Parathyroid adenoma (tissue), 2 donors: ENCODE results near the gene LINGO3.

ENCODE experiments used
- H2AFZ ChIP-seq: fragments of 300-600 bp; sonication (generic); one replicate; pipeline ENCODE4 v1.7.0; 2017; ENCODE audit warnings: antibody characterized with exemption, mild to moderate bottlenecking
- H3K27ac ChIP-seq: fragments of 300-600 bp; sonication (generic); one replicate; pipeline ENCODE4 v1.7.0; 2017
- H3K27me3 ChIP-seq: fragments of 300-600 bp; sonication (generic); one replicate; pipeline ENCODE4 v1.7.0; 2017; ENCODE audit warnings: low read length; ENCODE audit not compliant: control insufficient read depth, insufficient read depth
- H3K36me3 ChIP-seq: fragments of 300-600 bp; sonication (generic); one replicate; pipeline ENCODE4 v1.7.0; 2017; ENCODE audit warnings: low read length; ENCODE audit not compliant: control insufficient read depth, insufficient read depth
- H3K4me1 ChIP-seq: fragments of 300-600 bp; sonication (generic); one replicate; pipeline ENCODE4 v1.7.0; 2017; ENCODE audit warnings: control low read depth
- H3K4me2 ChIP-seq: fragments of 300-600 bp; sonication (generic); one replicate; pipeline ENCODE4 v1.7.0; 2017; ENCODE audit warnings: low read length
- H3K4me3 ChIP-seq: fragments of 300-600 bp; sonication (generic); one replicate; pipeline ENCODE4 v1.7.0; 2017; ENCODE audit warnings: low read depth, low read length
- H3K79me2 ChIP-seq: fragments of 300-600 bp; sonication (generic); one replicate; pipeline ENCODE4 v1.7.0; 2017; ENCODE audit warnings: control low read depth
- H3K9ac ChIP-seq: fragments of 300-600 bp; sonication (generic); one replicate; pipeline ENCODE4 v1.7.0; 2017; ENCODE audit warnings: mild to moderate bottlenecking
- H3K9me3 ChIP-seq: fragments of 300-600 bp; sonication (generic); one replicate; pipeline ENCODE4 v1.7.0; 2017; ENCODE audit warnings: low read length; ENCODE audit not compliant: control insufficient read depth
- CTCF ChIP-seq: fragments of 300-600 bp; sonication (generic); IDR thresholded peaks from one replicate; pipeline ENCODE4 v1.7.0; 2017; ENCODE audit warnings: antibody characterized with exemption, mild to moderate bottlenecking
- donor health status: primary hyperparathyroidism.

The LINGO3 gene

DNA sequence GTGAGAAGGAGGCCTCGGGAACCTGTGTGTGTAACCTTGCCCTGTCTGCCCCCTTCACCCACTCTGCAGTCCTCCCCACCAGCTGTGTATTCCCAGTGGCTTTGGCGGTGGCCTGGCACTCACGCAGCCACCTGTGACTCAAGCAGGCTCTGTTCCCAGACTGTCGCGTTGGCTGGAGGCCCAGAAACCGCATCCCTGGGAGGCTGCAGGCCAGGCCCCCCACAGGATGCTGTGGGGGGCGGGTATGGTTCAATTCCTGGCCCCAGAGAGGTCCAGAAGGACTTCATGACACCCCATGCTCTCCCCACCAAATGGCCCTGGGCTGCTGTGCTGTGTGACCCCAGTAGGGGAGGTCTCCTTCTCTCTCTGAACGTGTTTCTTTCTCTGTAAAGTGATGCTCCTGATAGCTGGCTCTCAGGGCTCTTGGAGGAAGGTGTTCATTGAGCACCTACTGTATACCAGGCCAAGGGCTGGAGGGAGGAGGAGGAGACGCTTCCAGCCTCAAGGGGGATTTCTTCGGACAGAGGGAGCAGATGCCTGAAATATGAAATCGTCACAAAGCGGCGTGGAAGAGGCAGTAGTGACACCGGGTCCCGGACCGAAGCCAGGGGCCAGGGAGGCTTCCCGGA is 1.9 kb upstream of the LINGO3 start:
- no peaks in the 10 kb centered on the region for H3K9me3 ChIP-seq

GRCh38 chr19:2307518-2308012 is 389 bp downstream of the LINGO3 start:
- Histone ChIP-seq H3K79me2 (no peaks in the 10 kb centered on the region), H3K4me2 (no peak overlapping the region), H2AFZ (no peak overlapping the region), H3K4me1 (no peaks in the 10 kb centered on the region), H3K27ac (no peak overlapping the region), H3K4me3 (no peak overlapping the region), H3K9ac (no peak overlapping the region), H3K27me3 (peaks cover 4% of the 10 kb centered on the region), H3K9me3 (no peaks in the 10 kb centered on the region), H3K36me3 (no peaks in the 10 kb centered on the region)
- no peak for TF ChIP-seq CTCF

More for the DNA sequence above, 1.9 kb upstream of the LINGO3 start:
- peaks cover 4% of the 10 kb centered on the region for H3K27me3 ChIP-seq
- H3K4me3 ChIP-seq, result no peak overlapping the region
- H3K9ac ChIP-seq, result no peak overlapping the region
- TF ChIP-seq CTCF, result no peak
- H3K27ac ChIP-seq, result no peak overlapping the region
- no peak overlapping the region for H3K4me2 ChIP-seq
- no peak overlapping the region for H2AFZ ChIP-seq
- H3K79me2 ChIP-seq, result no peaks in the 10 kb centered on the region
- H3K4me1 ChIP-seq, result no peaks in the 10 kb centered on the region
- H3K36me3 ChIP-seq, result no peaks in the 10 kb centered on the region

- Histone ChIP-seq H3K4me3 (no peak overlapping the region), H3K9ac (no peak overlapping the region), H3K4me2 (no peak overlapping the region), H3K9me3 (no peaks in the 10 kb centered on the region), H3K36me3 (no peaks in the 10 kb centered on the region), H3K79me2 (no peaks in the 10 kb centered on the region), H2AFZ (no peak overlapping the region), H3K4me1 (no peaks in the 10 kb centered on the region), H3K27ac (no peak overlapping the region), H3K27me3 (peaks cover 4% of the 10 kb centered on the region)
- TF ChIP-seq CTCF, result no peak
Observed at GRCh38 chr19:2306971-2307370, 983 bp downstream of the LINGO3 start.

DNA sequence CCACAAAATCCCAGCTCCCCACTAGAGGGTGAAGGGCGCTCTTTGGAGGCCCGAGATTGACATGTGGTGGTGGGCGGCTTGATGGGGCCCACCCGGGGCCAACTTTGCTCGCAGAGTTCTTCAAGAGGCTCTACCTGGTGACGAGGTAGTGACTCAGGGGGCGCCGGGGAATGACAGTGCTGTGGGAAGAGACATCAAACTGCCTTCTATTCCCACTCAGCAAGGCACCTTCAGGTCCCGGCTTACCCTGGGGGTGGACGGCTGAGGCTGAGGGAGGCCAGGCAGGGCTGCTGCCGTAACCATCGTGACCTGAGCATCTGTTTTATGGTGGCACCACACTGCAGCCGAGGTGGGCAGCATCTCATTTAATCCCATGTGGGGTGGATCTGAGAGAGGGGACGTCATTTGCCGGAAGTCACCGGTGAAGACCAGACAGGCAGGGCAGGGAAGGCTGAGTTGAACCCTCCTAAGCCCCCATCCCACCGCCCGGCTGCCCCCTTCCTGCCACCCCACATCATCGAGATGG is 1.6 kb downstream of the LINGO3 start:
- Histone ChIP-seq H3K79me2 (no peaks in the 10 kb centered on the region), H3K4me2 (no peak overlapping the region), H3K27ac (no peak overlapping the region), H3K27me3 (peaks cover 4% of the 10 kb centered on the region), H3K4me3 (no peak overlapping the region), H3K4me1 (no peaks in the 10 kb centered on the region), H3K36me3 (no peaks in the 10 kb centered on the region), H3K9me3 (no peaks in the 10 kb centered on the region), H3K9ac (no peak overlapping the region), H2AFZ (no peak overlapping the region)
- TF ChIP-seq CTCF, result no peak
